Ishikawa (cell line): Measurements from ENCODE around the gene SEMA5A.

Source experiments
- CEBPB ChIP-seq: IDR thresholded peaks from 2 replicates; pipeline ENCODE4 v1.6.1; 2012
- CREB1 ChIP-seq: IDR thresholded peaks from 2 replicates; pipeline ENCODE4 v1.6.1; 2012; ENCODE audit warnings: low read depth
- EGR1 ChIP-seq: IDR thresholded peaks from 2 replicates; pipeline ENCODE4 v1.6.1; 2012
- EP300 ChIP-seq: IDR thresholded peaks from 2 replicates; pipeline ENCODE4 v1.6.1; 2012; ENCODE audit warnings: borderline replicate concordance
- FOXM1 ChIP-seq: IDR thresholded peaks from 2 replicates; pipeline ENCODE4 v1.6.1; 2012; ENCODE audit warnings: low read depth, borderline replicate concordance
- MAX ChIP-seq: IDR thresholded peaks from 2 replicates; pipeline ENCODE4 v1.6.1; 2012
- NFIC ChIP-seq: IDR thresholded peaks from 2 replicates; pipeline ENCODE4 v1.6.1; 2012
- RAD21 ChIP-seq: IDR thresholded peaks from 2 replicates; pipeline ENCODE4 v1.6.1; 2012; ENCODE audit warnings: low read depth
- REST ChIP-seq: IDR thresholded peaks from 2 replicates; pipeline ENCODE4 v1.6.1; 2012; ENCODE audit warnings: low read depth, mild to moderate bottlenecking
- TAF1 ChIP-seq: IDR thresholded peaks from 2 replicates; pipeline ENCODE4 v1.6.1; 2012; ENCODE audit warnings: low read depth, mild to moderate bottlenecking
- TCF12 ChIP-seq: IDR thresholded peaks from 2 replicates; pipeline ENCODE4 v1.6.1; 2012; ENCODE audit warnings: low read depth
- TEAD4 ChIP-seq: IDR thresholded peaks from 2 replicates; pipeline ENCODE4 v1.6.1; 2012
- USF1 ChIP-seq: IDR thresholded peaks from 2 replicates; pipeline ENCODE4 v1.6.1; 2012
- YY1 ChIP-seq: IDR thresholded peaks from 2 replicates; pipeline ENCODE4 v1.6.1; 2012; ENCODE audit warnings: low read depth
- ZBTB7A ChIP-seq: IDR thresholded peaks from 2 replicates; pipeline ENCODE4 v1.6.1; 2012; ENCODE audit warnings: low read depth

The SEMA5A gene

GRCh38 chr5:9294793-9295465, 250.9 kb downstream of the SEMA5A start:
- TF ChIP-seq TAF1 (no peak), MAX (no peak), TEAD4 (no peak), CREB1 (no peak), TCF12 (no peak), NFIC (no peak), CEBPB (no peak), EP300 (no peak), FOXM1 (no peak)

GRCh38 chr5:9288234-9288633, 257.6 kb downstream of the SEMA5A start:
- TF ChIP-seq CEBPB (no peak), EP300 (no peak), TEAD4 (no peak), TCF12 (no peak), FOXM1 (no peak), CREB1 (no peak), USF1 (no peak), REST (no peak), ZBTB7A (no peak), RAD21 (no peak), EGR1 (no peak), YY1 (no peak), NFIC (no peak)

GRCh38 chr5:9284781-9285307, 261.0 kb downstream of the SEMA5A start:
- TF ChIP-seq TAF1 (no peak), TCF12 (no peak), MAX (no peak), REST (no peak), RAD21 (no peak), NFIC (no peak)

DNA sequence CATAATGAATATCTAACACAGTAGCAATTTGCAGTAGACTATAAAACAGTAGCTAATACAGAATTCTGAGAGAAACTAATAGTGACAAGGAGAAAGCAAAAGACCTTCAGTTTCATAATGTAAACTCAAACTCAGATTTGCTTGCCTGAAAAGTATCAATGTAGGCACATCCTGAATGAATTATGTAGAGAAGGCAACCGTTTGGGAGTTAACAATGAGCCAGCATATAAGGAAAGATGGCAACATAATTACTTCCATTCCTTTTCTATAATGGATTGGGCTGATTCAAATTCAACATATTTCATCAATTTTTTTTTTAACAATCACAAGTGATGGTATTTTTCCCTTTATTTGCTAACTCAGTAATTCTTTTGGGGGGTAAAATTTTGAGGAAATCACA, 261.6 kb downstream of the SEMA5A start:
- no peak for TF ChIP-seq ZBTB7A
- TF ChIP-seq RAD21: no peak
- no peak for TF ChIP-seq USF1
- TF ChIP-seq MAX: no peak
- TF ChIP-seq REST: no peak
- no peak for TF ChIP-seq CREB1
- no peak for TF ChIP-seq YY1
- no peak for TF ChIP-seq FOXM1
- no peak for TF ChIP-seq EP300
- no peak for TF ChIP-seq EGR1
- TF ChIP-seq NFIC: no peak
- no peak for TF ChIP-seq TAF1
- TF ChIP-seq TEAD4: no peak
- no peak for TF ChIP-seq TCF12
